Tibial nerve (tissue), 4 donors: ENCODE results near the gene FGGY.

ENCODE experiments used
- EP300 ChIP-seq, 2 donors: sonication (generic); formaldehyde crosslinking; IDR thresholded peaks; one replicate each; pipeline ENCODE4 v1.6.1; 2017; ENCODE audit warnings: antibody characterized with exemption in 2 of 2, mild to moderate bottlenecking in 1 of 2
- POLR2A ChIP-seq, 2 donors: fragments of 450-650 bp; IDR thresholded peaks; one replicate each; pipeline ENCODE4 v1.6.1; 2017; ENCODE audit warnings: antibody characterized with exemption in 2 of 2, mild to moderate bottlenecking in 2 of 2, moderate library complexity in 2 of 2
- TF ChIP-seq, protein P1 (sequence below), 5 experiments: fragments of 200-600 bp in 3 of 5; fragments of 450-650 bp in 2 of 5; sonication (generic) in 3 of 5; IDR thresholded peaks; one replicate each; pipeline ENCODE4 v1.5.1; 2016 to 2019; ENCODE audit warnings: antibody characterized with exemption in 5 of 5, mild to moderate bottlenecking in 3 of 5, moderate library complexity in 2 of 5

DNA sequence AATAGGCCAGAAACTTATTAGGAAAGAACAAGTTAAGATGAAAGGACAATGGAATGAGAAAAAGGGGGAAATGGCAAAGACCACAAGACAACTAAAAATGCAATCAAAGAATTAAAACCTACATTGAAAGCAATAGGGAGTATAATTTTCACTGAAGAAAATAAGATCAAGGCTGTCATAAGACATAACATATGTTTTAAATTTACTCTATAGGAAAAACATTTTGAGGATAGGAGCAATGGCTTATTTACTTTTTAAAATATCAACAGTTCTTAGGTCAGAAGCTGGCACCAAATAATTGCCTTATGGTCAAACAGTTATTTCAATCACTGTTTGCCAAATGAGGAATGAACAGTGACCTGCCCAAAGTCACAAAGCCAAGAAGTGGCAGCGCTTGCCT lies 346.6 kb downstream of the FGGY start:
- TF ChIP-seq, protein P1, sequence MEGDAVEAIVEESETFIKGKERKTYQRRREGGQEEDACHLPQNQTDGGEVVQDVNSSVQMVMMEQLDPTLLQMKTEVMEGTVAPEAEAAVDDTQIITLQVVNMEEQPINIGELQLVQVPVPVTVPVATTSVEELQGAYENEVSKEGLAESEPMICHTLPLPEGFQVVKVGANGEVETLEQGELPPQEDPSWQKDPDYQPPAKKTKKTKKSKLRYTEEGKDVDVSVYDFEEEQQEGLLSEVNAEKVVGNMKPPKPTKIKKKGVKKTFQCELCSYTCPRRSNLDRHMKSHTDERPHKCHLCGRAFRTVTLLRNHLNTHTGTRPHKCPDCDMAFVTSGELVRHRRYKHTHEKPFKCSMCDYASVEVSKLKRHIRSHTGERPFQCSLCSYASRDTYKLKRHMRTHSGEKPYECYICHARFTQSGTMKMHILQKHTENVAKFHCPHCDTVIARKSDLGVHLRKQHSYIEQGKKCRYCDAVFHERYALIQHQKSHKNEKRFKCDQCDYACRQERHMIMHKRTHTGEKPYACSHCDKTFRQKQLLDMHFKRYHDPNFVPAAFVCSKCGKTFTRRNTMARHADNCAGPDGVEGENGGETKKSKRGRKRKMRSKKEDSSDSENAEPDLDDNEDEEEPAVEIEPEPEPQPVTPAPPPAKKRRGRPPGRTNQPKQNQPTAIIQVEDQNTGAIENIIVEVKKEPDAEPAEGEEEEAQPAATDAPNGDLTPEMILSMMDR (IDR thresholded peaks at IDR 0.05), result no peak
- TF ChIP-seq EP300 (IDR thresholded peaks at IDR 0.05) (no peak), POLR2A (IDR thresholded peaks at IDR 0.05) (no peak)
